ENCODE data around the gene STAB2.
"Not testable (repeated sequence)": the region's sequence is repeated elsewhere in the genome, so short reads cannot be mapped to it uniquely, and the experiment has no call there.

Gene STAB2

DNA sequence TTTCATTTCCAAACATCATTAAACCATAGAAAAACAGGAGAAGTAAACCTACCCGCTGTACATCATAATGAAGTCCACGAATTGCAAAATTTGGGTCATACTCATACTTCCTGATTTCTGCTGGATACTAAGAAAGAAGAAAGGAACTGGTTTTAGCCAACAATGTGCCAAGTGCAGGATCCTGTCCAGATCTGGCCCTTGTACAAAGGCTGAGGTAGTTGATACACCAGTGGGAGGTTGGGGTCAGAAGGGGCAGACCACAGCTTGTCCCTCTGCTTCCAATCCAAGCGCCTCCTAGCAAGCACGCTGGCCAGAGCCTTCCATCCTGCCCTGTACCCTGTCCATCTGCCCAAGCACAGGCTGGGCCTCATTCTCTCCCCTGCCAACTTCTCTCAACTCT, 219.7 kb downstream of the STAB2 start:
- no peak for DNase-seq (ENCODE audit: low read depth in 3 of 3)

- DNase-seq (ENCODE audit: low read depth in 3 of 3), result no peak
Observed at GRCh38 chr12:103807561-103808238, 220.6 kb downstream of the STAB2 start.

DNA sequence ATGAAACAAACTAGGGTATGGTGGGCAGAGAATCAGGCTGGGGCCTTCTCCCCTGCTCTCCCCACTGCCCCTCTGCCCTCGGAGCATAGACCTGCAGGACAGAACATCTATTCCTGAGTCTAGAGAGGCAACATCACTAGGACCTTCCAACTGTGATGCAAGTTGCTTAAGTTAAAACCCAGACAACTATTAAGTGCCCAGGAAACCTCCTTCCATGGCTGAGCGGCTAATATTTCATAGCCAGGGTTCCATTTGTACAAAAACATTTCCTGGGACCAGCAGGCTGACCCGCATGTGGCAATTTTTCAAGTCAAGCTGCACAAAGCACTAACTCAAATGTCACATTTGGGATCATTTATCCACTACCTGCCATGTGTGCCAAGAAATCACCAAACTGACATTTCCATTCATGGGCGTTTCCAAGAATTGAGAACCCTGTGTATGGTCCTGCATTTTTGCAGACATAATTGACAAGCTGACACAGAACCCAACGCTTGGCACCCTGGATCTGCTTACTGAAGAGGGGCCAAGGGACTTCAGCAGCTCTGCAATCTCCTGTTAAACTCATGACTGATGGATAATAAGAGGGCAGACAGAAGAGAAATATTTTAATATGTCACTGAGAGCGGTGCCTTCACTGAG, 221.3 kb downstream of the STAB2 start:
- no peak for DNase-seq (ENCODE audit: low read depth in 3 of 3)

DNA sequence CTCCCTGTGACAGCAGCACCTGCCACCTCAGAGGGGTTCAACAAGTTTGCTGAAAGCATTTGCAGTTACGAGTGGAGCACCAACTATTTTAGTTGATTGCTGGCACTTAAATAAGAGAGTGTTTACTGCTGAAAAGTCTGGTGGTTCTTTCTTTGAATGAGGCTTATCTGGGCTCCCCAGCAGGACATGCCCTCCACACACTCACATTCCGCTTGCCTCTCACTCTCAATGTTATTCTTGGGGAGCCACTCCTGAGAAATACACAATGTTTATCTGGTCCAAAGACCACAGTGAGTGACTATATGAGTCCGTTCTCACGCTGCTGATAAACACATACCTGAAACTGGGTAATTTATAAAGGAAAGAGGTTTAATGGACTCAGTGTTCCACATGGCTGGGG, 222.1 kb downstream of the STAB2 start:
- no peak for DNase-seq (ENCODE audit: low read depth in 3 of 3)

GRCh38 chr12:103809639-103810038, 222.6 kb downstream of the STAB2 start:
- not testable (repeated sequence) for DNase-seq (ENCODE audit: low read depth in 3 of 3)

DNA sequence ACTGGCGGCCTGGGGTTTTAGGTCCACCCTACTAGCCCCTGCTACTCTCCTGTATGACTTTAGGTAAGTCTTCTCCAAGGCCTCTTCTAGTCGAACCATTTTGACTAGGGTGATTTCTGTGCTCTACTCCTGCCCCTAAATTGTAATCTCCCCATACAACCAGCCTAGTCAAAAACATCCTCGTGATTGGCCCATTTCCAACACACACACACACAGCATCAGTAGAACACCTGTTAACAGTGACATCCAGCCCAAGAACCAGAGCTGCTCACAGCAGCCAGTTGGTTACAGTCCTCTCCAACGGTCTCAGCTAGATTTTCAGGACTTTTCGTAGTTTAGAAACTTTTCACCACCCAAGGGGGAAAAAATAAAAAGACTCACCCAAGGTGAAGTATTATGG, 223.0 kb downstream of the STAB2 start:
- no peak for DNase-seq (ENCODE audit: low read depth in 3 of 3)

DNA sequence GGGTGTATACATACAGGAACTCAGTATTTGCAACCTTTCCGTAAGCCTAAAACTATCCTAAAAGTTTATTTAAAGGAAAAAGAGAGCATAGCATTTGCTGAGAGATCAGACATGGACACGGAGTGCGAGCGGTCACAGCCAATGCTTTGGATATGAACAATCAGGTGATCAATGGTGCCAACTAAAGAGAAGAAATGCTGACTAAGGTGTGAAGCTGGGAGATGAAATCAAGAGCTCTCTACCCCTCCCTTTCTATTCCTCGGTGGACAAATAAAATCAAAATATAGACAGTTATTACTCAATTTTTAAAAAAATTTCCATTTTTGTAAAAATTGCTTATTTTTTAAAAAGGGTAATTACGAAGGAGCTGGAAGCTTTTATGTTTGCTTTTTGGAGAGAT, 224.7 kb downstream of the STAB2 start:
- no peak for DNase-seq (ENCODE audit: low read depth in 3 of 3)

DNA sequence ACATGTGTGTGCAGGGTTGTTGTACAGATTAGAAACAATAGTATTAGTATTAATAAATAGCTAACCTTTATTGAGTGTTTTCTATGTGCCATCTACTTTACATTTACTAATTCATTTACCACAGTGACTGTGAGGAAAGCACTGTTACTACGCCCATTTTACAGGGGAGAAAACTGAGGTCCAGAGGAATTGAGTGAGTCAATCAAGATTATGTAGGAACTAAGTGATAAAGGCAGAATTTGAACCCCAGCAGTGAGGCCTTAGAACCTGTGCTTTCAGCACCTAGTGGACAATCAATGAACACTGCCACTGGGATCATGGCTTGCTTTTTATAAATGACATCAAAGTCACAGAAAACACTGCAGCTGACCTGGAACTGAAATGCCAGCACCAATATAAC, 225.7 kb downstream of the STAB2 start:
- DNase-seq (ENCODE audit: low read depth in 3 of 3), result no peak

DNA sequence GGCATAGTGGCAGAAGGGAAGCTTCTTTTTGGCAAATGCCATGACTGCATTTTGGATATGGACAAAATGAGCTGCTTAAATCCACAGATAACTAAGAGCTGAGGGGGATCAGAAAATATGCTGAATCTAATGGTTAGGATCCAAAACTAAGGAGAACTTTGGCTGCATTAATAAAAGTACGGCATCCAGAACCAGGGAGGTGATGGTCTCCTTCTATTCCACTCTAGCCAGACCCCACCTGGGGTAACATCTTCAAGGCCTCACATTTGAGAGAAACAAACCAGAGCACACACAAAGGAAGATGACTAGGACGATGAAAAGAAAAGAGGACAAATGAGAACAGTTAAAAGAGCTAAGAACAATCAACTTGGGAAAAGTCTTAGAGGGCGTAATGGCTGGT, 226.4 kb downstream of the STAB2 start:
- DNase-seq (ENCODE audit: low read depth in 3 of 3), result no peak

DNA sequence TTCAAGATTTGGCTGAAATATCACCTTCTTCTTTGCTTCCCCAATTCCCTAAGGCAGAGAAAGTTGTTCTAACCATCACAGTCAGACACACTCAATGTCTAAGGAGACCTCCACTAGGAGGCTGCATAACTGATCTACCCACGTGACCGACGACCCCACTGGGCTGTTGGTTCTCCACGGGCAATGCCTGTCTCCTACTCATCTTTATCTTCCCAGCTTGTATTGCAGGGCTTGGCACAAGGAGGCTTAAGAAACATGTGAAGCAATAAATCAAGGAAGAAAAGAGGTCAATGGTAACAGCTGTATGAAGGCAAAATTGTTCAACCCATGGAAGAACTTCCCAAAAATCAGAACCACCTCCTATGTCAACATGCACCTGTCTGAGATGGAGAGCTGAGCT, 226.9 kb downstream of the STAB2 start:
- DNase-seq (ENCODE audit: low read depth in 3 of 3), result no peak

DNA sequence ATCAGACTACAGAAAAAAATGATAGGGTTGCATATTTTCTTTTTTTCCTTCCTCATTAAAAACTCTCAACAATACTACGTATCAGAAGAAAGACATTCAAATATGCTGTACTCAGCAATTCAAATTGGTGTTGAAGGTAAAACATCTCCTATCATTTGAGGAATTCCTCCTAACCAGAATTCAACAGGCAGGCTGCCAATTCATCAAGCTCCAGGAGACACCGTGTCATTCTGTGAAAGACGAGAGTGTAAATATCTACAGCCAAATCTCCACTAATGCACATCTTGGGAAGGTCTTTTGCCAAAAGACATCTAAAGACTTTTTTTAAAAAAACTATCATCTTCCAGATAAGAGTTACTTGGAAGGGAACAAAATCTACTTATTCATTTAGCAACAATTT, 227.4 kb downstream of the STAB2 start:
- no peak for DNase-seq (ENCODE audit: low read depth in 3 of 3)

Data from stimulated activated CD4-positive, alpha-beta T cell treated with anti-CD3 and anti-CD28 coated beads, TNF-alpha, amount 100 ng/mL, for 4 hours (primary cell).